ENCODE measurements around the gene ARHGEF38. TPM values are rescaled to one million over a fixed set of nuclear protein-coding genes. Genes with fewer than 3 reads are reported as not detected.

ARHGEF38 gene
- total and polyA plus RNA-seq, 4 donors, result 0.03 to 0.92 (median 0.37) TPM

GRCh38 chr4:105613306-105613705 is 60.9 kb downstream of the ARHGEF38 start:
- no peak for TF ChIP-seq RAD21 (IDR thresholded peaks at IDR 0.05)
- TF ChIP-seq HNF4A (conservative IDR thresholded peaks at IDR 0.05), result no peak
- no peak for TF ChIP-seq NR2F2 (IDR thresholded peaks at IDR 0.05)
- no peak for TF ChIP-seq FOXA1 (IDR thresholded peaks at IDR 0.05)
- no peaks in the 10 kb centered on the region for H3K36me3 ChIP-seq (ENCODE audit: control insufficient read depth in 4 of 4, insufficient read depth in 3 of 4, low read depth in 1 of 4, low read length in 3 of 4)
- H3K9me3 ChIP-seq (ENCODE audit: control insufficient read depth in 4 of 4, low read length in 3 of 4), result peaks cover 0 to 1% (median 0%) of the 10 kb centered on the region in 4 donors
- H3K9ac ChIP-seq (ENCODE audit: low read depth in 1 of 2, low read length in 2 of 2), result no peak overlapping the region
- H3K27me3 ChIP-seq (ENCODE audit: control insufficient read depth in 4 of 4, insufficient read depth in 4 of 4, low read length in 3 of 4), result no peaks in the 10 kb centered on the region
- 63% methylated on average over 4 of the region's 4 CpGs for WGBS
- H3K4me3 ChIP-seq (ENCODE audit: low read depth in 1 of 3, low read length in 3 of 3), result no peak overlapping the region
- DNase-seq (ENCODE audit: low spot score), result no peak
- H3K4me1 ChIP-seq (ENCODE audit: control insufficient read depth in 4 of 4, insufficient read depth in 4 of 4, low read length in 3 of 4), result peaks cover 0 to 2% (median 0%) of the 10 kb centered on the region in 4 donors
- no peak overlapping the region for H3K27ac ChIP-seq (ENCODE audit: low read depth in 1 of 2, low read length in 2 of 2)

GRCh38 chr4:105619188-105619931 is 66.9 kb downstream of the ARHGEF38 start:
- peak overlapping the region; percentile 0 to 39 for H3K27ac ChIP-seq (ENCODE audit: low read depth in 1 of 2, low read length in 2 of 2)
- peak; percentile 61 for DNase-seq (ENCODE audit: low spot score)
- 31% methylated on average over 5 of the region's 5 CpGs for WGBS

More at GRCh38 chr4:105619188-105619931, 66.9 kb downstream of the ARHGEF38 start:
- peaks cover under 1 to 7% (median 3%) of the 10 kb centered on the region in 4 donors for H3K4me1 ChIP-seq (ENCODE audit: control insufficient read depth in 4 of 4, insufficient read depth in 4 of 4, low read length in 3 of 4)
- no peak overlapping the region for H3K9ac ChIP-seq (ENCODE audit: low read depth in 1 of 2, low read length in 2 of 2)
- no peak overlapping the region for H3K4me3 ChIP-seq (ENCODE audit: low read depth in 1 of 3, low read length in 3 of 3)
- no peaks in the 10 kb centered on the region for H3K27me3 ChIP-seq (ENCODE audit: control insufficient read depth in 4 of 4, insufficient read depth in 4 of 4, low read length in 3 of 4)
- no peaks in the 10 kb centered on the region for H3K36me3 ChIP-seq (ENCODE audit: control insufficient read depth in 4 of 4, insufficient read depth in 3 of 4, low read depth in 1 of 4, low read length in 3 of 4)
- peaks cover 0 to 1% (median 0%) of the 10 kb centered on the region in 4 donors for H3K9me3 ChIP-seq (ENCODE audit: control insufficient read depth in 4 of 4, low read length in 3 of 4)
- peak; percentile 90 to 96 for TF ChIP-seq RXRA (IDR thresholded peaks at IDR 0.05)
- peak; percentile 59 for TF ChIP-seq TAF1 (conservative IDR thresholded peaks at IDR 0.05)
- TF ChIP-seq RAD21 (IDR thresholded peaks at IDR 0.05), result peak; percentile 31 to 53
- no peak for TF ChIP-seq EGR1 (IDR thresholded peaks at IDR 0.05; ENCODE audit: low read depth in 2 of 2)
- peak; percentile 92 for TF ChIP-seq YY1 (IDR thresholded peaks at IDR 0.05)
- peak; percentile 21 for TF ChIP-seq FOXA1 (IDR thresholded peaks at IDR 0.05)
- peak; percentile 76 for TF ChIP-seq REST (IDR thresholded peaks at IDR 0.05)
- no peak for TF ChIP-seq HNF4G (IDR thresholded peaks at IDR 0.05)
- no peak for TF ChIP-seq GABPA (IDR thresholded peaks at IDR 0.05 in 1 of 2, conservative IDR thresholded peaks at IDR 0.05 in 1 of 2)
- TF ChIP-seq JUND (IDR thresholded peaks at IDR 0.05), result peak; percentile 10 to 49
- TF ChIP-seq HNF4A (conservative IDR thresholded peaks at IDR 0.05), result peak; percentile 66 to 70
- TF ChIP-seq FOXA2 (IDR thresholded peaks at IDR 0.05), result peak; percentile 64
- TF ChIP-seq SP1 (IDR thresholded peaks at IDR 0.05), result peak; percentile 94
- peak; percentile 33 for TF ChIP-seq NR2F2 (IDR thresholded peaks at IDR 0.05)
- TF ChIP-seq ZBTB33 (IDR thresholded peaks at IDR 0.05), result no peak
- peak; percentile 51 for TF ChIP-seq MAX (IDR thresholded peaks at IDR 0.05)
- TF ChIP-seq CTCF (IDR thresholded peaks at IDR 0.05; ENCODE audit: low read depth, low read length, missing input control), result no peak
- TF ChIP-seq ATF3 (IDR thresholded peaks at IDR 0.05), result peak; percentile 38

Data from liver (tissue), 9 donors.